Hippocampal formation (tissue), 2 donors: Measurements from ENCODE around the gene HASPIN.

Experiments
- DNase-seq, 2 donors: peaks; one replicate each; lab custom pipeline; 2025; lab: John Stamatoyannopoulos, UW

Gene HASPIN

DNA sequence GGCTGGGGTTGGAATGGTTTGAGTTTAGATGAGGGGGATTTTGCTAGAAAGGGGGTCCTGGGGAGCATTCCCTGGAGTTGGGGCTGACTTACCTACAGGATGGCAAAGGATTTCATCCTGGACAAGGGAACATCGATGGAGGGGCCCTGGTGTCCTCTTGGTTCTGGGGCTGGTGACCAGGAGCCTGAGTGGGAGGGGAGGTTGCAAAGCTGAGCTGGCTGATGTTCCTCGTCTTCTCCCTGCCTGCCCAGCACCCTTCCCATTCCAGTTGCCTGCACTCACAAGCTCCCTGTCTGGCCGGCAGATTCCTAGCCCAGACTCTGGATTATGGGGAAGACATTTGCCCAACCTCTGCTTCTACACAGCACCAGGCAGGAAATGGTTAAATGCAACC is 40.1 kb downstream of the HASPIN start:
- DNase-seq = no peak

DNA sequence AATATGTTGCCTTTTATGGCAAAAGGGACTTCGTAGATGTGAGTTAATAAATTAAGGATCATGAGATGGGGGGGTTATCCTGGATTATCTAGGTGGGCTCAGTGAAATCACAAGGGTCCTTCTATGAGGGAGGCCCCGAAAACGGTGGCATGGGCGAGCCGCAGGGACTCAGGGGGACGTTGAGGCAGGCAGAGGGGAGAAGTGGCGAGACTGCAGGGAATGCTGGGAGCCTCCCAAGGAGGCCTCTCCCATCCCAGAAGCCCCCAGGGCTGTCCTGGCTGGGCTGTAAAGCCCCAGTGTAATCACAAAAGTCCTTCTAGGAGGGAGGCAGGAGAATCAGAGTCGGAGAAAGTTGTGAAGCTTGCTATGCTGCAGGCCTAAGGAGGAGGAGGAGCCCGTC is 42.3 kb downstream of the HASPIN start:
- DNase-seq = no peak

DNA sequence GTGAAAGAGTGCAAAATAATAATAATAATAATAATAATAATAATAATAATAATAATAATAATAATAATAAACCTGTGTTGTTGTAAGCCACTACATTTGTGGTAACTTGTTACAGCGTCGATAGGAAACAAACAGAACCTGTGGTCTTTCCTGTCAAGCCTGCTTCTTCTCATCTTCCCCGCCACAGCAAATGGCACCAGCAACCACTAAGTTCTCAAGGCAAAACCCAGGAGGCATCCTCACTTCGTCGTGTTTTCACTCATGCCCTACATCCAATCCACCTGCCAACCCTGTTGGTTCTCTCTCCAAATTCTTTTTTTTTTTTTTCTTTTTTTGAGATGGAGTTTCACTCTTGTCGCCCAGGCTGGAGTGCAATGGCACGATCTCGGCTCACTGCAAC is 43.1 kb downstream of the HASPIN start:
- DNase-seq = no peak

DNA sequence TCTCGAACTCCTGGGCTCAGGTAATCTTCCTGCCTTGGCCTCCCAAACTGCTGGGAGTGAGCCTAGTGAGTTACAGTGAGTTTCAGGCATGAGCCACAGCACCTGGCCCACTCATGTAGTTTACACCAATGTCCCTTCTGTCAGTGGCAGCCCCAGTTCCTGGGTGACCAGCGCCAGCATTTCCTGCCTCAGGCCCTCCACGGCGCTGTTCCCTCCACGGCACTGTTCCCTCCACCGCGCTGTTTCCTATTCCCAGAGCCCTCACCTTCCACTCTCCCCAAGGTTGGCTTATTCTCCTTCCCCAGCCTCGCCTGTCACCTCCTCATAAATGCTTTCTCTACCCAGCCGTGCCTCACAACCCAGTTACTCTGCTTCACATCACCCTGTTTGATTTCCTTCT is 44.6 kb downstream of the HASPIN start:
- no peak for DNase-seq

DNA sequence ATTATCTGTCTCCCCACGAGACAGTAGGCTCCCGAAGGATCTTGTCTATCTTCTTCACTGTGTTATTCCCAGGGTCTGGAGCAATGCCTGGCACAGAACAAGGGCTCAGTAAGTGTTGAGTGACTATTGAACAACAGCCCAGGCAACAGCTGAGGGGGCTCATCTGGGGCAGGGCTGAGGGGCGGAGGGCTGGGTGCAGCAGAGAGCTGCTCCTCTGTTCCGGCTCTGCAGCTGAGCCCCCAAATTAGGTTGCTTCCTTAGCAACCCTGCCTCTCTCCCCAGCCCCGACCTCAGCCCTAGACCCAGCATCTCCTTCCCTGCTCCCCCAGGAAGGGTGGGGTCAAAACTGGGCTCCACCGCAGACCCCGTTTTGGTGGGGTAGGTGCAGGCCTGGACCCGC is 45.1 kb downstream of the HASPIN start:
- no peak for DNase-seq

GRCh38 chr17:3770466-3770865 is 46.8 kb downstream of the HASPIN start:
- no peak for DNase-seq

GRCh38 chr17:3771140-3771539 is 47.4 kb downstream of the HASPIN start:
- DNase-seq = no peak

- DNase-seq = no peak
Observed at GRCh38 chr17:3772764-3773163, 49.1 kb downstream of the HASPIN start.

DNA sequence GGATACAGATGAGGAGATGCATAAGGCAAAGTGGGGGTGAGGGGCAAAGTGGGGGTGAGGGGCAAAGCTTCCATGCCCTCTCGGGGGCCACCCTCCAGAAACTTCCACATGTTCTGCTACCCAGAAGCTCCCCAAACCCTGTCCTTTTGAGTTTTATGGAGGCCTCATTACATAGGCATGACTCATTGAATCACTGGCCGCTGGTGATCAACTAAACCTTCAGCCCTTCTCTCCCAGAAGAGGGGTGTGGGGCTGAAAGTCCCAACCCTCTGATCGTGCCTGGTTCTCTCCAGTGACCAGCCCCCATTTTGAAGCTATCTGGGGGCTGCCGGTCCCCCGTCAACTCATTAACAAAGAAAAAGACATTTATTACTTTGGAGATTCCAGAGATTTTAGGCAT is 49.8 kb downstream of the HASPIN start:
- no peak for DNase-seq

DNA sequence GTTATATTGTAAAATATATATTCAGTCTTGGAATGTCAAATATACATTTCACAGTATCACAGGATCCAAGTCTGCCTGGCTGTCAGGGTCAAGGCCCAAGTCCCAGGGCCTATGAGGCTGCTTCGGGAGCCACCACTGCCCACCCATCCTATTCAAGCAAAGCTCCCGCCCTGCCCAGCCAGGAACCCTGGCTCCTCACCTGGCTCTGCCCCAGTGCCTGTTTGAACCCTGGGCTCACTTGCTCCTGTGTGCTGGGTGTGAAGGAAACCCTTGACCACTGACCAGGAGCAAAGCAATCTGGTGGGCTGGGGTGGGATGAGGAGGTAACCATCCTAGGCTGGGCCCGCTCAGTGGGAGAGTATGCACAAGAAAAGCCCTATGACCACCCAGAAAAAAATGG is 50.3 kb downstream of the HASPIN start:
- no peak for DNase-seq
